Endodermal cell (in vitro differentiated cells): ENCODE data around the gene QDPR. TPM values are rescaled to one million over a fixed set of nuclear protein-coding genes. Genes with fewer than 3 reads are reported as not detected.

ENCODE experiments used
- DNase-seq: peaks from one replicate; pipeline ENCODE4 v3.0.0-alpha.2; 2017
- H3K27ac ChIP-seq: 2 replicates; pipeline ENCODE4 v1.5.1; 2013; ENCODE audit warnings: mild to moderate bottlenecking, low read depth, low read length, moderate library complexity
- H3K27me3 ChIP-seq: 2 replicates; pipeline ENCODE4 v1.6.1; 2013; ENCODE audit warnings: mild to moderate bottlenecking, low read length, moderate library complexity; ENCODE audit not compliant: insufficient read depth, control insufficient read depth, poor library complexity, severe bottlenecking
- H3K36me3 ChIP-seq: 2 replicates; pipeline ENCODE4 v1.7.0; 2013; ENCODE audit warnings: mild to moderate bottlenecking, low read length, moderate library complexity; ENCODE audit not compliant: control insufficient read depth, insufficient read depth
- H3K4me1 ChIP-seq: one replicate; pipeline ENCODE4 v1.7.0; 2013; ENCODE audit warnings: low read length; ENCODE audit not compliant: control insufficient read depth, insufficient read depth
- H3K4me3 ChIP-seq: 2 replicates; pipeline ENCODE4 v1.5.1; 2013; ENCODE audit warnings: mild to moderate bottlenecking, low read length, moderate library complexity
- H3K9ac ChIP-seq: 2 replicates; pipeline ENCODE4 v1.6.1; 2013; ENCODE audit warnings: mild to moderate bottlenecking, low read length, moderate library complexity; ENCODE audit not compliant: poor library complexity, severe bottlenecking; ENCODE audit errors: extremely low read depth
- H3K9me3 ChIP-seq: 2 replicates; pipeline ENCODE4 v1.6.1; 2013; ENCODE audit warnings: mild to moderate bottlenecking, low read length, moderate library complexity; ENCODE audit not compliant: control insufficient read depth
- H3K27ac Mint-ChIP-seq: 2 replicates; pipeline ENCODE4 v1.8.0; 2020; ENCODE audit warnings: mixed read lengths
- H3K27me3 Mint-ChIP-seq: 2 replicates; pipeline ENCODE4 v1.8.0; 2021; ENCODE audit warnings: mild to moderate bottlenecking, mixed read lengths; ENCODE audit not compliant: insufficient read depth
- H3K36me3 Mint-ChIP-seq: 2 replicates; pipeline ENCODE4 v1.8.0; 2020; ENCODE audit warnings: low read depth, mixed read lengths
- H3K4me1 Mint-ChIP-seq: 2 replicates; pipeline ENCODE4 v1.8.0; 2020; ENCODE audit warnings: mixed read lengths
- H3K4me3 Mint-ChIP-seq: 2 replicates; pipeline ENCODE4 v1.8.0; 2020; ENCODE audit warnings: mild to moderate bottlenecking, moderate library complexity, mixed read lengths
- H3K9me3 Mint-ChIP-seq: 2 replicates; pipeline ENCODE4 v1.8.0; 2020; ENCODE audit warnings: mild to moderate bottlenecking, mixed read lengths
- CTCF ChIP-seq: fragments of 200-600 bp; sonication (generic); conservative IDR thresholded peaks from 2 replicates; pipeline ENCODE4 v1.5.0; 2021; ENCODE audit warnings: antibody characterized with exemption, mild to moderate bottlenecking
- WGBS, 2 experiments: methylation state at CpG; one replicate each; pipeline versions ENCODE4 v1.1.5 to v1.1.7; 2013; ENCODE audit warnings: missing lambda C conversion rate in 2 of 2, mixed read lengths in 1 of 2; ENCODE audit not compliant: insufficient coverage in 1 of 2, insufficient read length in 1 of 2; 5-methylcytosine and 5-hydroxymethylcytosine counted together
- total RNA-seq, 2 donors: library from RNA; stranded (reverse); fragmentation: NEBNext Ultra II Directional in 1 of 2; extraction: Animal tissue kit (Norgen Biotek cat#: 25700) in 1 of 2; gene quantifications; 2 replicates in 1 of 2; 3 replicates in 1 of 2; pipeline ENCODE4 v1.2.1, GENCODE V29; 2021

The QDPR gene
- total RNA-seq, 2 donors from 2014 or later, result 28.2 to 36.3 TPM

- TF ChIP-seq CTCF, result no peak
- H3K9me3 ChIP-seq, result no peaks in the 10 kb centered on the region
- no peaks in the 10 kb centered on the region for H3K36me3 Mint-ChIP-seq
- H3K27me3 Mint-ChIP-seq, result peaks cover 9% of the 10 kb centered on the region
- WGBS, 2 experiments, result 94 to 99% methylated on average over 9 to 11 of the region's 11 CpGs
- no peak overlapping the region for H3K9ac ChIP-seq
- no peak for DNase-seq
- no peak overlapping the region for H3K27ac Mint-ChIP-seq
- no peaks in the 10 kb centered on the region for H3K4me1 ChIP-seq
- no peak overlapping the region for H3K4me3 Mint-ChIP-seq
- H3K4me3 ChIP-seq, result no peak overlapping the region
- H3K27me3 ChIP-seq, result no peaks in the 10 kb centered on the region
- H3K9me3 Mint-ChIP-seq, result peaks cover 3% of the 10 kb centered on the region
- H3K36me3 ChIP-seq, result no peaks in the 10 kb centered on the region
- no peak overlapping the region for H3K27ac ChIP-seq
- no peaks in the 10 kb centered on the region for H3K4me1 Mint-ChIP-seq
Measured at GRCh38 chr4:17437396-17437795, 74.5 kb downstream of the QDPR start.

GRCh38 chr4:17436750-17437090 is 75.2 kb downstream of the QDPR start:
- H3K4me3 ChIP-seq, result no peak overlapping the region
- DNase-seq, result peak; percentile 40
- H3K9me3 ChIP-seq, result no peaks in the 10 kb centered on the region
- no peaks in the 10 kb centered on the region for H3K4me1 ChIP-seq
- H3K4me3 Mint-ChIP-seq, result no peak overlapping the region
- no peak overlapping the region for H3K27ac ChIP-seq
- H3K9ac ChIP-seq, result no peak overlapping the region
- TF ChIP-seq CTCF, result no peak
- H3K9me3 Mint-ChIP-seq, result peaks cover 3% of the 10 kb centered on the region
- no peaks in the 10 kb centered on the region for H3K27me3 ChIP-seq
- WGBS, 2 experiments, result 90 to 96% methylated on average over 15 to 28 of the region's 28 CpGs
- no peak overlapping the region for H3K27ac Mint-ChIP-seq
- H3K36me3 Mint-ChIP-seq, result no peaks in the 10 kb centered on the region
- H3K36me3 ChIP-seq, result no peaks in the 10 kb centered on the region
- peaks cover 9% of the 10 kb centered on the region for H3K27me3 Mint-ChIP-seq
- H3K4me1 Mint-ChIP-seq, result no peaks in the 10 kb centered on the region

Other genes starting within 250 kb of the QDPR start
- not detected for gene CLRN2, start 3.1 kb upstream of the QDPR start, total RNA-seq
- 10 to 100 TPM; 34.3 to 39.9 TPM for gene LAP3, start 65.1 kb upstream of the QDPR start, total RNA-seq
- gene MED28, start 102.6 kb upstream of the QDPR start, total RNA-seq, result 100 to 1,000 TPM in 1 of 2 donors, 10 to 100 TPM in 1; 94.5 to 107 TPM